GM12891 (cell line): Measurements from ENCODE around the gene DSCAM.

Source experiments
- POLR2A ChIP-seq: IDR thresholded peaks from 2 replicates; pipeline ENCODE4 v1.6.1; 2011; ENCODE audit warnings: low read depth, low read length, control low read depth
- POLR2AphosphoS5 ChIP-seq: IDR thresholded peaks from 2 replicates; pipeline ENCODE4 v1.6.1; 2011; ENCODE audit warnings: low read depth, low read length, control low read depth
- POU2F2 ChIP-seq: IDR thresholded peaks from 2 replicates; pipeline ENCODE4 v1.6.1; 2011; ENCODE audit warnings: low read depth, mild to moderate bottlenecking, control low read depth, low read length, moderate library complexity
- TAF1 ChIP-seq: IDR thresholded peaks from 2 replicates; pipeline ENCODE4 v1.6.1; 2011; ENCODE audit warnings: low read depth, low read length, control low read depth

DNA sequence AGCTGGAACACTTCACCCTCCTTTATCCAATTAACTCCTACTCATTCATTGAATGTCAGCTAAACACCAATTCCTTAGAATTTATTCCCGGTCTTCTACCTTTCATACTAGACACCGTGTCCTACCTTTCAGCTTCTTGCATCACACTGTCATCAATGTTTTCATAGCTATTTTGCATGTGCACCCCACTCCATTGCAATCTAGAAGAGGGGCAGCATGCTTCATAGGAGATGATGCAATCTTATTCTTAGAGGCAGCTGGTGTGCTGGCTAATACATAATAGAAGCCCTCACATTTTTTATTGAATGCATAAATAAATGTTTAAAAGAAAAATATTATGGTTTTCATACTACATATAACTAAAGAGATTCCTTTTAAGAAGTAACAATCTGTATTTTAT lies 123.6 kb downstream of the DSCAM start:
- TF ChIP-seq POLR2A (no peak), POLR2AphosphoS5 (no peak), TAF1 (no peak), POU2F2 (no peak)
